SK-N-SH treated with all-trans-retinoic acid at 6 μM for 48 hours (cell line): ENCODE results near the gene SMAD4.

ENCODE experiments used
- ATAC-seq: fragments of 200-7000 bp; cut with Tn5 transposase; 3 replicates; pipeline ENCODE4 v1.9.1; 2020; ENCODE audit warnings: mild to moderate bottlenecking, moderate library complexity
- ARNTL ChIP-seq: fragments of 450-650 bp; formaldehyde crosslinking; IDR thresholded peaks from 2 replicates; pipeline ENCODE4 v1.5.0; 2020; ENCODE audit warnings: low read depth, mild to moderate bottlenecking, moderate library complexity, borderline replicate concordance
- CSDC2 ChIP-seq: fragments of 250-450 bp; sonication (Bioruptor Pico); IDR thresholded peaks from 2 replicates; pipeline ENCODE4 v1.5.0; 2020; ENCODE audit warnings: mild to moderate bottlenecking, moderate library complexity
- ESRRG ChIP-seq: fragments of 250-450 bp; sonication (Bioruptor Pico); IDR thresholded peaks from 2 replicates; pipeline ENCODE4 v1.6.1; 2021; ENCODE audit warnings: mild to moderate bottlenecking
- GLIS3 ChIP-seq: fragments of 250-450 bp; sonication (Bioruptor Pico); IDR thresholded peaks from 2 replicates; pipeline ENCODE4 v1.5.0; 2020; ENCODE audit warnings: mild to moderate bottlenecking, moderate library complexity
- ISL1 ChIP-seq: fragments of 250-450 bp; sonication (Bioruptor Pico); IDR thresholded peaks from 2 replicates; pipeline ENCODE4 v2.1.2; 2022; ENCODE audit warnings: mild to moderate bottlenecking, moderate library complexity
- OSR1 ChIP-seq: fragments of 250-450 bp; sonication (Bioruptor Pico); IDR thresholded peaks from 2 replicates; pipeline ENCODE4 v1.8.0; 2022; ENCODE audit warnings: moderate library complexity, mild to moderate bottlenecking, inconsistent platforms
- PPARA ChIP-seq: fragments of 250-450 bp; sonication (Bioruptor Pico); IDR thresholded peaks from 2 replicates; pipeline ENCODE4 v1.5.0; 2020; ENCODE audit warnings: mild to moderate bottlenecking, borderline replicate concordance
- RARB ChIP-seq: fragments of 250-450 bp; sonication (Bioruptor Pico); IDR thresholded peaks from 2 replicates; pipeline ENCODE4 v1.8.0; 2021; ENCODE audit warnings: mild to moderate bottlenecking, moderate library complexity
- TCF4 ChIP-seq: fragments of 250-450 bp; sonication (Bioruptor Pico); IDR thresholded peaks from 2 replicates; pipeline ENCODE4 v1.8.0; 2021; ENCODE audit warnings: mild to moderate bottlenecking, moderate library complexity, borderline replicate concordance
- TOX ChIP-seq: fragments of 250-450 bp; sonication (Bioruptor Pico); IDR thresholded peaks from 2 replicates; pipeline ENCODE4 v1.8.0; 2021; ENCODE audit warnings: mild to moderate bottlenecking, moderate library complexity, borderline replicate concordance
- ZC3H10 ChIP-seq: fragments of 250-450 bp; sonication (Bioruptor Pico); IDR thresholded peaks from 2 replicates; pipeline ENCODE4 v1.5.1; 2021; ENCODE audit warnings: mild to moderate bottlenecking, moderate library complexity
- ZFP3 ChIP-seq: fragments of 250-450 bp; sonication (Bioruptor Pico); IDR thresholded peaks from 2 replicates; pipeline ENCODE4 v1.5.0; 2020; ENCODE audit warnings: mild to moderate bottlenecking, moderate library complexity
- ZFP30 ChIP-seq: fragments of 450-650 bp; formaldehyde crosslinking; IDR thresholded peaks from 2 replicates; pipeline ENCODE4 v1.5.0; 2022; ENCODE audit warnings: mild to moderate bottlenecking, moderate library complexity
- ZNF70 ChIP-seq: fragments of 450-650 bp; formaldehyde crosslinking; IDR thresholded peaks from 2 replicates; pipeline ENCODE4 v1.5.0; 2020; ENCODE audit warnings: mild to moderate bottlenecking, moderate library complexity
- ZNF8 ChIP-seq: fragments of 450-650 bp; formaldehyde crosslinking; IDR thresholded peaks from 2 replicates; pipeline ENCODE4 v1.5.0; 2020; ENCODE audit warnings: mild to moderate bottlenecking, moderate library complexity
- TF ChIP-seq, protein P1 (sequence below): fragments of 250-450 bp; sonication (Bioruptor Pico); IDR thresholded peaks from 2 replicates; pipeline ENCODE4 v1.5.0; 2020; ENCODE audit warnings: mild to moderate bottlenecking, moderate library complexity
- TF ChIP-seq, protein P2 (sequence below): fragments of 250-450 bp; sonication (Bioruptor Pico); IDR thresholded peaks from 2 replicates; pipeline ENCODE4 v1.5.1; 2021; ENCODE audit warnings: mild to moderate bottlenecking, moderate library complexity
- TF ChIP-seq, protein P3 (sequence below): fragments of 250-450 bp; sonication (Bioruptor Pico); IDR thresholded peaks from 2 replicates; pipeline ENCODE4 v1.5.1; 2020; ENCODE audit warnings: low read depth, mild to moderate bottlenecking, moderate library complexity
- TF ChIP-seq, protein P4 (sequence below): fragments of 250-450 bp; sonication (Bioruptor Pico); IDR thresholded peaks from 2 replicates; pipeline ENCODE4 v1.8.0; 2020; ENCODE audit warnings: mild to moderate bottlenecking, moderate library complexity, borderline replicate concordance
- TF ChIP-seq, protein P5 (sequence below): fragments of 250-450 bp; sonication (Bioruptor Pico); IDR thresholded peaks from 2 replicates; pipeline ENCODE4 v1.8.0; 2021; ENCODE audit warnings: low read depth, mild to moderate bottlenecking, moderate library complexity, borderline replicate concordance

The SMAD4 gene

DNA sequence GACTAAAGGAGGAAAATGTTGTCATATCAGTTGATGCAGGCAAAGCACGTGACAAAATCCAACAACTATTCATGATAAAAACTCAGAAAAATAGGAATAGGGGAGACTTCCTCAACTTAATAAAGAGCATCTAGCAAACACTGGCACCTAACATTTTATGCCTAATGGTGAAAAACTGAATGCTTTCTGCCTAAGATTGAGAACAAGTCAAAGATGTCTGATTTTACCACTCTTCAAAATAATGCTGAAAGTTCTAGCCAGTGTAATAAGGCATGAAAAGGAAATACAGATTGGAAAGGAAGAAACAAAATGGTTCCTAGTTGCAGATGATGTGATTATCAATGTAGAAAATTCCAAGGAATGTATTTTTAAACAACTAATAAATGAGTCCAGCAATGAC is 58.4 kb downstream of the SMAD4 start:
- TF ChIP-seq ZNF8 (CRISPR knock-in tag) = no peak
- TF ChIP-seq, protein P1, sequence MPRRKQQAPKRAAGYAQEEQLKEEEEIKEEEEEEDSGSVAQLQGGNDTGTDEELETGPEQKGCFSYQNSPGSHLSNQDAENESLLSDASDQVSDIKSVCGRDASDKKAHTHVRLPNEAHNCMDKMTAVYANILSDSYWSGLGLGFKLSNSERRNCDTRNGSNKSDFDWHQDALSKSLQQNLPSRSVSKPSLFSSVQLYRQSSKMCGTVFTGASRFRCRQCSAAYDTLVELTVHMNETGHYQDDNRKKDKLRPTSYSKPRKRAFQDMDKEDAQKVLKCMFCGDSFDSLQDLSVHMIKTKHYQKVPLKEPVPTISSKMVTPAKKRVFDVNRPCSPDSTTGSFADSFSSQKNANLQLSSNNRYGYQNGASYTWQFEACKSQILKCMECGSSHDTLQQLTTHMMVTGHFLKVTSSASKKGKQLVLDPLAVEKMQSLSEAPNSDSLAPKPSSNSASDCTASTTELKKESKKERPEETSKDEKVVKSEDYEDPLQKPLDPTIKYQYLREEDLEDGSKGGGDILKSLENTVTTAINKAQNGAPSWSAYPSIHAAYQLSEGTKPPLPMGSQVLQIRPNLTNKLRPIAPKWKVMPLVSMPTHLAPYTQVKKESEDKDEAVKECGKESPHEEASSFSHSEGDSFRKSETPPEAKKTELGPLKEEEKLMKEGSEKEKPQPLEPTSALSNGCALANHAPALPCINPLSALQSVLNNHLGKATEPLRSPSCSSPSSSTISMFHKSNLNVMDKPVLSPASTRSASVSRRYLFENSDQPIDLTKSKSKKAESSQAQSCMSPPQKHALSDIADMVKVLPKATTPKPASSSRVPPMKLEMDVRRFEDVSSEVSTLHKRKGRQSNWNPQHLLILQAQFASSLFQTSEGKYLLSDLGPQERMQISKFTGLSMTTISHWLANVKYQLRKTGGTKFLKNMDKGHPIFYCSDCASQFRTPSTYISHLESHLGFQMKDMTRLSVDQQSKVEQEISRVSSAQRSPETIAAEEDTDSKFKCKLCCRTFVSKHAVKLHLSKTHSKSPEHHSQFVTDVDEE (CRISPR knock-in tag) = no peak
- TF ChIP-seq CSDC2 (CRISPR knock-in tag) = no peak
- no peak for TF ChIP-seq GLIS3 (CRISPR knock-in tag)
- no peak for TF ChIP-seq ISL1
- TF ChIP-seq, protein P2, sequence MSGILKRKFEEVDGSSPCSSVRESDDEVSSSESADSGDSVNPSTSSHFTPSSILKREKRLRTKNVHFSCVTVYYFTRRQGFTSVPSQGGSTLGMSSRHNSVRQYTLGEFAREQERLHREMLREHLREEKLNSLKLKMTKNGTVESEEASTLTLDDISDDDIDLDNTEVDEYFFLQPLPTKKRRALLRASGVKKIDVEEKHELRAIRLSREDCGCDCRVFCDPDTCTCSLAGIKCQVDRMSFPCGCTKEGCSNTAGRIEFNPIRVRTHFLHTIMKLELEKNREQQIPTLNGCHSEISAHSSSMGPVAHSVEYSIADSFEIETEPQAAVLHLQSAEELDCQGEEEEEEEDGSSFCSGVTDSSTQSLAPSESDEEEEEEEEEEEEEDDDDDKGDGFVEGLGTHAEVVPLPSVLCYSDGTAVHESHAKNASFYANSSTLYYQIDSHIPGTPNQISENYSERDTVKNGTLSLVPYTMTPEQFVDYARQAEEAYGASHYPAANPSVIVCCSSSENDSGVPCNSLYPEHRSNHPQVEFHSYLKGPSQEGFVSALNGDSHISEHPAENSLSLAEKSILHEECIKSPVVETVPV = no peak
- TF ChIP-seq ZFP30 (CRISPR knock-in tag) = no peak
- no peak for TF ChIP-seq TCF4 (CRISPR knock-in tag)
- TF ChIP-seq ZNF70 (CRISPR knock-in tag) = no peak
- no peak for TF ChIP-seq ARNTL (CRISPR knock-in tag)
- TF ChIP-seq ESRRG (CRISPR knock-in tag) = no peak
- no peak for TF ChIP-seq ZC3H10 (CRISPR knock-in tag)
- TF ChIP-seq, protein P3, sequence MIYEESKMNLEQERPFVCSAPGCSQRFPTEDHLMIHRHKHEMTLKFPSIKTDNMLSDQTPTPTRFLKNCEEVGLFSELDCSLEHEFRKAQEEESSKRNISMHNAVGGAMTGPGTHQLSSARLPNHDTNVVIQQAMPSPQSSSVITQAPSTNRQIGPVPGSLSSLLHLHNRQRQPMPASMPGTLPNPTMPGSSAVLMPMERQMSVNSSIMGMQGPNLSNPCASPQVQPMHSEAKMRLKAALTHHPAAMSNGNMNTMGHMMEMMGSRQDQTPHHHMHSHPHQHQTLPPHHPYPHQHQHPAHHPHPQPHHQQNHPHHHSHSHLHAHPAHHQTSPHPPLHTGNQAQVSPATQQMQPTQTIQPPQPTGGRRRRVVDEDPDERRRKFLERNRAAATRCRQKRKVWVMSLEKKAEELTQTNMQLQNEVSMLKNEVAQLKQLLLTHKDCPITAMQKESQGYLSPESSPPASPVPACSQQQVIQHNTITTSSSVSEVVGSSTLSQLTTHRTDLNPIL (CRISPR knock-in tag) = no peak
- TF ChIP-seq, protein P4, sequence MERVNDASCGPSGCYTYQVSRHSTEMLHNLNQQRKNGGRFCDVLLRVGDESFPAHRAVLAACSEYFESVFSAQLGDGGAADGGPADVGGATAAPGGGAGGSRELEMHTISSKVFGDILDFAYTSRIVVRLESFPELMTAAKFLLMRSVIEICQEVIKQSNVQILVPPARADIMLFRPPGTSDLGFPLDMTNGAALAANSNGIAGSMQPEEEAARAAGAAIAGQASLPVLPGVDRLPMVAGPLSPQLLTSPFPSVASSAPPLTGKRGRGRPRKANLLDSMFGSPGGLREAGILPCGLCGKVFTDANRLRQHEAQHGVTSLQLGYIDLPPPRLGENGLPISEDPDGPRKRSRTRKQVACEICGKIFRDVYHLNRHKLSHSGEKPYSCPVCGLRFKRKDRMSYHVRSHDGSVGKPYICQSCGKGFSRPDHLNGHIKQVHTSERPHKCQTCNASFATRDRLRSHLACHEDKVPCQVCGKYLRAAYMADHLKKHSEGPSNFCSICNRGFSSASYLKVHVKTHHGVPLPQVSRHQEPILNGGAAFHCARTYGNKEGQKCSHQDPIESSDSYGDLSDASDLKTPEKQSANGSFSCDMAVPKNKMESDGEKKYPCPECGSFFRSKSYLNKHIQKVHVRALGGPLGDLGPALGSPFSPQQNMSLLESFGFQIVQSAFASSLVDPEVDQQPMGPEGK (CRISPR knock-in tag) = no peak
- TF ChIP-seq PPARA (CRISPR knock-in tag) = no peak
- no peak for TF ChIP-seq OSR1
- TF ChIP-seq ZFP3 (CRISPR knock-in tag) = no peak
- no peak for ATAC-seq

DNA sequence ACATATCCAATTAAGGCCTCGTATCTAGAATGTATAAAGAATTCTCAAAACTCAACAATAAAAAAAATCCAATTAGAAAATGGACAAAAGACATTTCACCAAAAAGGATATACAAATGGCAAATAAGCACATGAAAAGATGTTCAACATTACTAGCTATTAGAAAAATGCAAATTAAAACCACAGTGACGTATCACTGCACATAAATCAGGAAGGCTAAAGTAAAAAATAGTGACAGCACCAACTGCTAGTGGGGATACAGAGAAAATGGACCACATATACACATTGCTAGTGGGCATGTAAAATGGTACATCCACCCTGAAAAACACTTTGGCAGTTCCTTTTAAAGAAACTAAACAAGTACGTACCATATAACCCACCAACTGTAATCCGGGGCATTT is 59.7 kb downstream of the SMAD4 start:
- ATAC-seq = no peak

More for the DNA sequence above, 59.7 kb downstream of the SMAD4 start:
- TF ChIP-seq ZC3H10 (CRISPR knock-in tag) = no peak
- no peak for TF ChIP-seq TOX (CRISPR knock-in tag)
- TF ChIP-seq, protein P3 (CRISPR knock-in tag) = no peak
- TF ChIP-seq ZNF70 (CRISPR knock-in tag) = no peak
- TF ChIP-seq, protein P5, sequence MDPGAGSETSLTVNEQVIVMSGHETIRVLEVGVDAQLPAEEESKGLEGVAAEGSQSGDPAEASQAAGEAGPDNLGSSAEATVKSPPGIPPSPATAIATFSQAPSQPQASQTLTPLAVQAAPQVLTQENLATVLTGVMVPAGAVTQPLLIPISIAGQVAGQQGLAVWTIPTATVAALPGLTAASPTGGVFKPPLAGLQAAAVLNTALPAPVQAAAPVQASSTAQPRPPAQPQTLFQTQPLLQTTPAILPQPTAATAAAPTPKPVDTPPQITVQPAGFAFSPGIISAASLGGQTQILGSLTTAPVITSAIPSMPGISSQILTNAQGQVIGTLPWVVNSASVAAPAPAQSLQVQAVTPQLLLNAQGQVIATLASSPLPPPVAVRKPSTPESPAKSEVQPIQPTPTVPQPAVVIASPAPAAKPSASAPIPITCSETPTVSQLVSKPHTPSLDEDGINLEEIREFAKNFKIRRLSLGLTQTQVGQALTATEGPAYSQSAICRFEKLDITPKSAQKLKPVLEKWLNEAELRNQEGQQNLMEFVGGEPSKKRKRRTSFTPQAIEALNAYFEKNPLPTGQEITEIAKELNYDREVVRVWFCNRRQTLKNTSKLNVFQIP (CRISPR knock-in tag) = no peak
- TF ChIP-seq RARB (CRISPR knock-in tag) = no peak
- no peak for TF ChIP-seq ZFP30 (CRISPR knock-in tag)
- TF ChIP-seq, protein P2 = no peak
- TF ChIP-seq ZNF8 (CRISPR knock-in tag) = no peak
- TF ChIP-seq ESRRG (CRISPR knock-in tag) = no peak
- TF ChIP-seq PPARA (CRISPR knock-in tag) = no peak
